ENCODE data around the gene AMOTL1.

The AMOTL1 gene

GRCh38 chr11:94740083-94741021 is 27.8 kb upstream of the AMOTL1 start:
- in situ Hi-C loops (cut with HindIII; ENCODE audit: low sequenced_read_pairs): no loop called here

DNA sequence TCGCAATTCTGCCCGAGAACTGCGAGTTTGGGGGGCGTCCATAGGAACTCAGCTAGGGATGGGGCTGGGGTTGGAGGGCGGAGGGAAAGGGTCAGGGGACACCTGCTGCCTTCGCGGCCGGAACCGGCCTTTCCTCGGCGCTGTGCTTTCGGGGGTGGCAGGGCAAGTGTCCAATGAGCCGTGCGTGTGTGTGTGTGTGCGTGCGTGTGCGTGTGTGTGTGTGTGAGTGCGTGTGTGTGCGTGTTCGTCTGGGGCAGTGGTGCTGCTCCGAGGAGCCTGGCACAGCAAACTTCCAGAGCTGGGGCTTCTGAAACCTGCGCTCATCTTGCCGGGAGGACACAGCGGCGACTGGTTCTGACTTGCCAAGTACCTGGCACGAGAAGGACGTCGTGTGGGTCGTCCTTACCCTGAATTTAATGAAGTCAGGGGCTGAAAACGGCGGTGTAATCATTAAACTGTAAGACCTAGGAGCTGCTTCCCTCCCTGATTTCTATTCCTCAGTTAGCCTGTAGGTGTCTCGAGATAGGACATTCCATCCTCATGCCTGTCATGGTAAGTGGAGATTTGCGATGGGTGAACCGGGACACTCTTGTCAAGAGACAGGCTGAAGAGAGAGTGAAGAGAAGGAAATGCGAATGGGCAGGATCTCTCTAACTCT is 27.0 kb upstream of the AMOTL1 start:
- in situ Hi-C loops (cut with HindIII; ENCODE audit: low sequenced_read_pairs): no loop called here

DNA sequence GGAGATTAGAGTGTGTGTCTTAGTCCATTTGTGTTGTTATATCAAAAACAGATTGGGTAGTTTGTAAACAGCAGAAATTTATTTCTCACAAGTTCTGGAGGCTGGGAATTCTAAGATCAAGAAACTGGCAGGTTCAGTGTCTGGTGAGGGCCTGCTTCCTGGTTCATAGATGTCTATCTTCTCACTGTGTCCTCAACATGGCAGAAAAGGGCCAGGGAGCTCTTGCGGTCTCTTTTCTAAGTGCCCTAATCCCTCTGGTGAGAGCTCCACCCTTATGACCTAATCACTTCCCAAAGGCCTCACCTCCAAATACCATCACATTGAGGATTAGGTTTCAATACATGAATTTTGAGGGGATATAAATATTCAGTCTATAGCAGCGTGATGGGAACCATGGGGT is 25.5 kb upstream of the AMOTL1 start:
- in situ Hi-C loops (cut with HindIII; ENCODE audit: low sequenced_read_pairs): no loop called here

- in situ Hi-C loops (cut with HindIII; ENCODE audit: low sequenced_read_pairs): no loop called here
These were observed 21.4 kb upstream of the AMOTL1 start for GRCh38 chr11:94746721-94747120.

GRCh38 chr11:94747146-94747545 is 21.0 kb upstream of the AMOTL1 start:
- in situ Hi-C loops (cut with HindIII; ENCODE audit: low sequenced_read_pairs): no loop called here

DNA sequence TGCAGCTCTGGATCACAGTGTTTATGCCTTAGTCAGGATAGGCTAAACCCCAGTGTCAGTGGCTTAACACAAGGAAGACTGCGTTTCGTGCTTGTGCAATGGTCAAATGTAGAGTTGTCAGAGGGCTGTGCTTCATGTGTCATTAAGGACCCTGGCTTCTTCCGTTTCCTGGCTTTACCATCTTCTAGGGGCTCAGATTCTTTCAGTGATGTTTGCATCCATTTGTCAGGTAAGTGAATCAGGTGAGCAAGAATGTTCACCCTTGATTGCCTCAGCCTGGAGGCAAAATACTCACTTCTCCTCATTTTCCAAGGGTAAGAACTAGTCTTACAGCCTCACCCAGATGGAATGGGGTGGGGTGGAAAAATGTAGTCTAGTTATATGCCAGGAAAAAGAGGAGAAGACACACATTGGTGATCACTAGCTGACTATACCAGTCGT is 20.5 kb upstream of the AMOTL1 start:
- in situ Hi-C loops (cut with HindIII; ENCODE audit: low sequenced_read_pairs): no loop called here

GRCh38 chr11:94749369-94749768 is 18.8 kb upstream of the AMOTL1 start:
- in situ Hi-C loops (cut with HindIII; ENCODE audit: low sequenced_read_pairs): no loop called here

DNA sequence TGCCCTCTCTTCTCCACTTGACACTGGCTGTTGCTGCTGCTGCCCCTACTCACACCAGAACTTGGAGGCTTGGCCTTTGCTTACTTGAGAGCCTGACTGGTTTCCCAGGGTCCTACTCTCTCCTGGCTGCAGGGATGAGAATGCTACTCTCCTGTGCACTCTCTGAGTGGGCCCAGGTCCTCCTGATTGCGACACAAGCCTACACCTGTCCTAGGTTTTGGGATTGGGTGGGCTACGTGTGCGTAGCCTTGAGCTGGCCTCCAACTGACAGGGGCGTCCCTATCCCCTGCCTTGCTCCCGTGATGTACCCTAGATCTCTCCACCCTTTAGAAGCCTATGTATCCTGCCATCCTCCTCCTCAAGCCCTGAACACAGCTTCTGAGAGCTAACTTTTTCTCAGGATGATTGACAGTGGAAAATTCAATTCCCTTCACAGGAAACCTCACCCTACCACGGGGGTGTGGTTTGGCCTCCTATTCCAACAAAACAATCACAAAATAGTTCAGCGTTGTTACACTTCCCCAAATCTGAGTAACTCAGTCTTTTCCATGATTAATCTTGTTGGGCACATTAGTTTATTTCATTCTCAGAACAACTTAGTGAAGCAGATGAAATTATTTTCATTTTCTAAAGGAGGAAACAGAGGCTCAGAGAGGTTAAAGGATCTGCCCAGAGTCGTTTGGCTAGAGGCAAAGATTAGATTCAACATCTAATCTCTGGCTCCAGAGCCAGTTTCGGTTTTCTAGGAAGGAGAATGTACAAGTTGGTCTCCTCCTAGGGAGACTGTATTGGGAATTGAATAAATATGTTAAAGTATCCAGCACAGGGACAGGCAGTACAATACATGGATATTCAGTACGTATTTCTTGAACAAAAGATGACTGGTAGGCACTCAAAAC is 17.6 kb upstream of the AMOTL1 start:
- in situ Hi-C loops (cut with HindIII; ENCODE audit: low sequenced_read_pairs): no loop called here

GRCh38 chr11:94751218-94751609 is 16.9 kb upstream of the AMOTL1 start:
- in situ Hi-C loops (cut with HindIII; ENCODE audit: low sequenced_read_pairs): no loop called here

DNA sequence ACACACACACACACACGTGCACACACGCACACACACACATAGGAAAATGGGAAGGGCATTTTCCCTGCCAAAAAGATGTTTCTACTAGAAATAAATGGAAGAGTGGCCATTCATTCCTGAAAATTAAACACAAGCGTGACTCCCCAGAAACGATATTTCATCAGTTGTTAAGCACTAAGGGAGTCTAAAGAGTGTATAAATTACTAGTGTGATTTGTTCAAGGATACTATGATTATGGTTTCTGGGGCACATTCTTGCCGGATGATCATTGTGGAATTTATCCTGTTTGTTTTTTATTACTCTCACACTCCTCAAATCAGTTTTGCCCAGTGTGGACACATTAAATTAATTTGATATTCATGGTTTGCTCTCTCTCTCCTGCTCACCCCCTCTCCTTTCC is 16.4 kb upstream of the AMOTL1 start:
- in situ Hi-C loops (cut with HindIII; ENCODE audit: low sequenced_read_pairs): no loop called here

DNA sequence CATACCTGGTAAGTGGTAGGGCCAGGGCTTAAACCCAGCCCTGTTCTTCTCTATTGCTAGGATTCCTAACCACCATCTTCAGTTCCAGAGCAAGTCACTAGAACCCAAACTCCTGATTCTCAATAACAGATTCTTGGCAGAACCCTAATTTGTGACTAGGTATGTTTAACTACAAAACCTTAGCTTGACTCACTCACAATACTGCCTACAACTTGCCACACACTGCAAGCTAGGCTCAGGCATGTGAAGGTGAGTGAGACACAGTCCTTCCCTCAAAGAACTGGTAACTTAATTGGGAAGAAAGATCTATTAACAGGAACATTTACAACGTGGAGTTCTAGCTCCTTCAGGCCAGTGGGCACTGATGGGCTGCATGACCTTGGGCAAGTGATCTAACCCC is 14.5 kb upstream of the AMOTL1 start:
- in situ Hi-C loops (cut with HindIII; ENCODE audit: low sequenced_read_pairs): no loop called here

DNA sequence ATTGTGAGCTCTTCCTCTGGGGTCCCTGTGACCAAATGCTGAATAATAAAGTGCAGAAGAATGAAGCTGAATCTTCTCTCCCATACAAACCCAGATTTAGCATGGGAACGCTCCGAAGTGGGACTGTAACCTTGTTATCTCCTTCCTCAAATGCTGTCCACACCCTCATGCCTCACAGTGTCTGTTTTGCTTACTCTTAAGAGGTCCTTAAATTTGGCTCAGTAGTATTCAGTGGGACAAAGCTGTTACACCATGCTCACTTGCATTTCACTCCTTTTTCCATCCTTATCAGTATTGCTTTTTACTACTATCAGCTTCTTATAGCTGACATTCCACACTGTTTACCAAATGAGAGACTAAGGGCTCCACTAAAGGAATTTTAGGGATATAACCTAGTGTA is 13.8 kb upstream of the AMOTL1 start:
- in situ Hi-C loops (cut with HindIII; ENCODE audit: low sequenced_read_pairs): no loop called here

DNA sequence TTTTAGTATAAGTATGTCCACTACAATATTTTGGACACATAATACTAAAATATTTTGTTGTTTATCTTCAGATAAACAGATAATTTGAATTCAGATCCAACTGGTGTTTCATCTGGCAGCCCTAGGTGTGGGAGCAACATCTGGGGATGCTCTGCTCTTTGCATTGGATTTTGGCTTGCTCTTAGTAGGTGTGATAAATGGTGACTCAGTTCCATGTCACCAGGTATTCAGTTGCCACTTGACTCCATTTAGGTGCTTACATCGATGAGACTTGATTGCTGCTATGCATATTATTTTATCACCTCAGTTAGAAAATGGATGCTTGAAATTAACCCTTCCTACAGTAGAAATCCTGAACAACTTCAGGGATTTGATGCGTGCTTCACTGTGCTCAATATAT is 13.3 kb upstream of the AMOTL1 start:
- in situ Hi-C loops (cut with HindIII; ENCODE audit: low sequenced_read_pairs): no loop called here

- in situ Hi-C loops (cut with HindIII; ENCODE audit: low sequenced_read_pairs): no loop called here
These were observed 12.7 kb upstream of the AMOTL1 start for GRCh38 chr11:94755494-94755893.

DNA sequence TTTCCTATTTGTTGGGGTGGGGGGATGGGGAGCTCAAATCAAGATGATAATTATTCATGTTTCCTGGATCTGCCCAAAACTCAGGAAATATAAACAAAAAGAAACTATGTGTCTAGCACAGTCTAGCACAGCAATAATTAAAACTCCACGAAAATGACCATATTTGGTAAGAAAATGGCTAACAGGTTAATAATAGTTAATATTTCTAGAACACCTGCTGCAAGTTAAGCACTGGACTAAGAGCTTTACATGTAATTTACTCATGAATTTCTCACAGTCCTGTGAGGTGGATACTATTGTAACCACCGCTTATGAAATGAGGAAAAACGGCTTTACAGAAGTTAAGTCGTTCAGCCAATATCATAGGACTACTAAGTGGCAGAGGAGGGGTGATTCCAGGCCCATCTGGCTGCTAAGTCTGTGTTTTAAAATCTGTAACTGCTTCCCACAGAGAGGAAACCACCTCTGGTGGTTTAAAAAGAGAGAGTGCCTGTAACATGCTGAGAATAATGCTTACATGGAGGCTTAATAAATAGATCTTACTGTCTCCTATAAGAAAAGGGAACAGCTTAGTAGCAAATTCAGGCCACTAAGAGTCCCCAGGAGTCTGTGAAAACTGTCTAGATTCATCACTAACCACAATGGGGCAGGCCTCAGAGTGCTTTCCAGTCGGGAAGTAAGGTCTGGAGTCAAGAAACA is 11.0 kb upstream of the AMOTL1 start:
- in situ Hi-C loops (cut with HindIII; ENCODE audit: low sequenced_read_pairs): no loop called here

GRCh38 chr11:94758666-94759065 is 9.5 kb upstream of the AMOTL1 start:
- in situ Hi-C loops (cut with HindIII; ENCODE audit: low sequenced_read_pairs): no loop called here

GRCh38 chr11:94759522-94759921 is 8.6 kb upstream of the AMOTL1 start:
- in situ Hi-C loops (cut with HindIII; ENCODE audit: low sequenced_read_pairs): no loop called here

DNA sequence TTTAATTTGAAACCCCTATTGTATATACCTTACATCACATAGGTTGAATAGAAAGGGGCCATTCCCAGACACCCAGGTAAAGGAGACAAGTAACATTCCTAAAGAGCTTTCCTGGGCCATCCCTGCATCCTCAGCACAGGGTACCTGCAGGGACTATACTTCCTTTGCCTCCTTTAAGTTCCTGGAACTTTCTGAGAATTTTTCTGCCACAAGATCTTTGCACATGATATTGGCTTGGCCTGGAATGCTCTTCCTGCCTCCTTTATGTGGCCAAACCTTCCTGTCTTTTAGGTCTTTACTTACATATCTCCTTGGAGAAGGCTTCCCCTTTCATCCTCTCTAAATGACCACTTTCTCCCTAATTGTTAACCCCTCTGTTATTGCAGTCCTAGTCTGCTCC is 7.9 kb upstream of the AMOTL1 start:
- in situ Hi-C loops (cut with HindIII; ENCODE audit: low sequenced_read_pairs): no loop called here

DNA sequence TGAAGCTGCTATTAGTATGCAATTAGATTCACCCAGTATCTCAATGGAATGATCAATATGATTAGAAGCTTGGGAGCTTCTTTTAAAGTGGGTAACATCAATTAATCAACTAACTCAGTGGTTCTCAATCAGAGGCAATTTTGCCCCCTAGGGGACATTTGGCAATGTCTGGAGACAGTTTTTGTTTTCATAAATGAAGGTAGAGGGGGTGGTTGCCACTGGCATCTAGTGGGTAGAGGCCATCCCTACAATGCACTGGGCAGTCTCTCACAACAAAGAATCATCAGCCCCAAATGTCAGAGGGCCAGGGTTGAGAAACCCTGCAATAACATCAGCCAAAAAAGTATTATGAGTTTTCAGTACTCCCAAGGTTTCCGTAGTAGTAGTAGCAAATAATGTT is 5.9 kb upstream of the AMOTL1 start:
- in situ Hi-C loops (cut with HindIII; ENCODE audit: low sequenced_read_pairs): no loop called here

GRCh38 chr11:94762995-94763394 is 5.2 kb upstream of the AMOTL1 start:
- in situ Hi-C loops (cut with HindIII; ENCODE audit: low sequenced_read_pairs): no loop called here
